Measurements from ENCODE around the gene VPS16.

DNA sequence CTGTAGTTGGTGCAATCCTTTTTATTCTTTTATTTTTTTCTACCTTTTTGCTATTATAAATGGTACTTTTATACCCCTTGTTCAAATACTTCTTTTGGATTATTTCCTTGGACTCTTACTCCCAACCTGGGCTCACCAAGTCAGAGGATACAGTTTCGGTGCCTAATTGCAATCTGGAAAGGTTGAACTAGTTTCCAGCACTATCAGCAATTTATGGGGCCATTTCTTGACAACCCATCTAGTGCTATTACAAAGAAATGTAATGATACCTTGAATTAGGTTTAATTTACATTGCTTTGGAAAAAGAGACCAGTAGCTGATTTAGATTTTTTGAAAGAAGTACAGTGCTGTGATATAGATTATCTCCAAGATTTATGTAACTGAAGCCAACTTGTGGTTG is 38.0 kb downstream of the VPS16 start:
- TF ChIP-seq, protein P1, sequence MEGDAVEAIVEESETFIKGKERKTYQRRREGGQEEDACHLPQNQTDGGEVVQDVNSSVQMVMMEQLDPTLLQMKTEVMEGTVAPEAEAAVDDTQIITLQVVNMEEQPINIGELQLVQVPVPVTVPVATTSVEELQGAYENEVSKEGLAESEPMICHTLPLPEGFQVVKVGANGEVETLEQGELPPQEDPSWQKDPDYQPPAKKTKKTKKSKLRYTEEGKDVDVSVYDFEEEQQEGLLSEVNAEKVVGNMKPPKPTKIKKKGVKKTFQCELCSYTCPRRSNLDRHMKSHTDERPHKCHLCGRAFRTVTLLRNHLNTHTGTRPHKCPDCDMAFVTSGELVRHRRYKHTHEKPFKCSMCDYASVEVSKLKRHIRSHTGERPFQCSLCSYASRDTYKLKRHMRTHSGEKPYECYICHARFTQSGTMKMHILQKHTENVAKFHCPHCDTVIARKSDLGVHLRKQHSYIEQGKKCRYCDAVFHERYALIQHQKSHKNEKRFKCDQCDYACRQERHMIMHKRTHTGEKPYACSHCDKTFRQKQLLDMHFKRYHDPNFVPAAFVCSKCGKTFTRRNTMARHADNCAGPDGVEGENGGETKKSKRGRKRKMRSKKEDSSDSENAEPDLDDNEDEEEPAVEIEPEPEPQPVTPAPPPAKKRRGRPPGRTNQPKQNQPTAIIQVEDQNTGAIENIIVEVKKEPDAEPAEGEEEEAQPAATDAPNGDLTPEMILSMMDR (IDR thresholded peaks at IDR 0.05) = no peak
- no peak for TF ChIP-seq POLR2A (IDR thresholded peaks at IDR 0.05)
